Measurements from ENCODE around the gene DNM1L.

The DNM1L gene

GRCh38 chr12:32755654-32756475 is 76.8 kb downstream of the DNM1L start, which contains the start of gene YARS2:
TSS of gene YARS2 (minus strand) at chr12:32755897. CDS start at chr12:32755874, 23 bp downstream.
- peak; percentile 96 for DNase-seq
- TF ChIP-seq POLR2A (IDR thresholded peaks at IDR 0.05; ENCODE audit: low read length): peak; percentile 95
- TF ChIP-seq GATA1 (IDR thresholded peaks at IDR 0.05; ENCODE audit: low read depth, low read length): no peak

- no peak for TF ChIP-seq POLR2A (IDR thresholded peaks at IDR 0.05; ENCODE audit: low read length)
- no peak for TF ChIP-seq GATA1 (IDR thresholded peaks at IDR 0.05; ENCODE audit: low read depth, low read length)
- no peak for DNase-seq
Measured at GRCh38 chr12:32756476-32757066, 77.5 kb downstream of the DNM1L start.

- TF ChIP-seq GATA1 (IDR thresholded peaks at IDR 0.05; ENCODE audit: low read depth, low read length) (no peak), POLR2A (IDR thresholded peaks at IDR 0.05; ENCODE audit: low read length) (no peak)
- DNase-seq: no peak
Measured at GRCh38 chr12:32757157-32757556, 78.1 kb downstream of the DNM1L start.

GRCh38 chr12:32761716-32762115 is 82.6 kb downstream of the DNM1L start:
- DNase-seq: no peak

GRCh38 chr12:32765906-32766305 is 86.8 kb downstream of the DNM1L start:
- no peak for DNase-seq
- TF ChIP-seq GATA1 (IDR thresholded peaks at IDR 0.05; ENCODE audit: low read depth, low read length): no peak
- no peak for TF ChIP-seq POLR2A (IDR thresholded peaks at IDR 0.05; ENCODE audit: low read length)

More at GRCh38 chr12:32761716-32762115, 82.6 kb downstream of the DNM1L start:
- TF ChIP-seq POLR2A (IDR thresholded peaks at IDR 0.05; ENCODE audit: low read length) (no peak), GATA1 (IDR thresholded peaks at IDR 0.05; ENCODE audit: low read depth, low read length) (no peak)

- TF ChIP-seq GATA1 (IDR thresholded peaks at IDR 0.05; ENCODE audit: low read depth, low read length) (no peak), POLR2A (IDR thresholded peaks at IDR 0.05; ENCODE audit: low read length) (no peak)
- DNase-seq: no peak
Measured at GRCh38 chr12:32768518-32768917, 89.4 kb downstream of the DNM1L start.

- TF ChIP-seq POLR2A (IDR thresholded peaks at IDR 0.05; ENCODE audit: low read length): no peak
- TF ChIP-seq GATA1 (IDR thresholded peaks at IDR 0.05; ENCODE audit: low read depth, low read length): no peak
- no peak for DNase-seq
Measured at GRCh38 chr12:32770141-32770540, 91.0 kb downstream of the DNM1L start.

GRCh38 chr12:32773691-32774090 is 94.6 kb downstream of the DNM1L start:
- no peak for DNase-seq
- no peak for TF ChIP-seq POLR2A (IDR thresholded peaks at IDR 0.05; ENCODE audit: low read length)
- TF ChIP-seq GATA1 (IDR thresholded peaks at IDR 0.05; ENCODE audit: low read depth, low read length): no peak

- DNase-seq: no peak
- TF ChIP-seq POLR2A (IDR thresholded peaks at IDR 0.05; ENCODE audit: low read length) (no peak), GATA1 (IDR thresholded peaks at IDR 0.05; ENCODE audit: low read depth, low read length) (no peak)
Measured at GRCh38 chr12:32776258-32776657, 97.2 kb downstream of the DNM1L start.

- TF ChIP-seq POLR2A (IDR thresholded peaks at IDR 0.05; ENCODE audit: low read length) (no peak), GATA1 (IDR thresholded peaks at IDR 0.05; ENCODE audit: low read depth, low read length) (no peak)
- DNase-seq: no peak
Measured at GRCh38 chr12:32777159-32777558, 98.1 kb downstream of the DNM1L start.

- TF ChIP-seq GATA1 (IDR thresholded peaks at IDR 0.05; ENCODE audit: low read depth, low read length): no peak
- no peak for TF ChIP-seq POLR2A (IDR thresholded peaks at IDR 0.05; ENCODE audit: low read length)
Measured at GRCh38 chr12:32777691-32778175, 98.6 kb downstream of the DNM1L start.

GRCh38 chr12:32780071-32780470 is 101.0 kb downstream of the DNM1L start:
- DNase-seq: no peak
- TF ChIP-seq GATA1 (IDR thresholded peaks at IDR 0.05; ENCODE audit: low read depth, low read length) (no peak), POLR2A (IDR thresholded peaks at IDR 0.05; ENCODE audit: low read length) (no peak)

More at GRCh38 chr12:32777691-32778175, 98.6 kb downstream of the DNM1L start:
- no peak for DNase-seq

GRCh38 chr12:32783029-32783428 is 103.9 kb downstream of the DNM1L start:
- TF ChIP-seq POLR2A (IDR thresholded peaks at IDR 0.05; ENCODE audit: low read length) (no peak), GATA1 (IDR thresholded peaks at IDR 0.05; ENCODE audit: low read depth, low read length) (no peak)
- DNase-seq: no peak

GRCh38 chr12:32785557-32785956 is 106.5 kb downstream of the DNM1L start:
- DNase-seq: no peak
- TF ChIP-seq GATA1 (IDR thresholded peaks at IDR 0.05; ENCODE audit: low read depth, low read length) (no peak), POLR2A (IDR thresholded peaks at IDR 0.05; ENCODE audit: low read length) (no peak)

Measured in erythroblast (primary cell).